WI38 (cell line): ENCODE results near the gene MTHFD2.

Experiments used
- H3K4me3 ChIP-seq: 2 replicates; pipeline ENCODE4 v1.5.1; 2011; ENCODE audit warnings: low read depth, mild to moderate bottlenecking, control low read depth, low read length
- TF ChIP-seq, protein P1 (sequence below): IDR thresholded peaks from 2 replicates; pipeline ENCODE4 v1.5.1; 2012; ENCODE audit warnings: low read depth, mild to moderate bottlenecking, control low read depth, low read length

Gene MTHFD2

DNA sequence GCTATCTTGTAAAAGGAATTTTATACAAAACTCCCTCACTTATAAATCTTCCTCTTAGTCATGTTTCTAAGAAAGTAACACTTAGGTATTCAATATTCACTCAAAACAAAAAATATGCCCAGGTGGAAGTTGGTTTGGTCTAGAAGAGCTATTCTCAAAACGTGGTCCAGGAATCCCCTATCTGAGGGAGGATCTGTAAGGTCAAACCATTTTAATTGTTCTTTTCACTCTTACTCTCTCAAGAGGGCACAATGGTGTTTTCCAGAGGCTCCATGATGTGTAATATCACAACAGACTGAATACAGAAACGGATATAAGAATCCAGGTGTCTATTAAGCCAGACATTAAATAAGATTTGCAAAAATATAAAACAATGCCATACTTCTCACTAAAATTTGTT lies 29.7 kb upstream of the MTHFD2 start:
- H3K4me3 ChIP-seq, result no peak overlapping the region
- TF ChIP-seq, protein P1, sequence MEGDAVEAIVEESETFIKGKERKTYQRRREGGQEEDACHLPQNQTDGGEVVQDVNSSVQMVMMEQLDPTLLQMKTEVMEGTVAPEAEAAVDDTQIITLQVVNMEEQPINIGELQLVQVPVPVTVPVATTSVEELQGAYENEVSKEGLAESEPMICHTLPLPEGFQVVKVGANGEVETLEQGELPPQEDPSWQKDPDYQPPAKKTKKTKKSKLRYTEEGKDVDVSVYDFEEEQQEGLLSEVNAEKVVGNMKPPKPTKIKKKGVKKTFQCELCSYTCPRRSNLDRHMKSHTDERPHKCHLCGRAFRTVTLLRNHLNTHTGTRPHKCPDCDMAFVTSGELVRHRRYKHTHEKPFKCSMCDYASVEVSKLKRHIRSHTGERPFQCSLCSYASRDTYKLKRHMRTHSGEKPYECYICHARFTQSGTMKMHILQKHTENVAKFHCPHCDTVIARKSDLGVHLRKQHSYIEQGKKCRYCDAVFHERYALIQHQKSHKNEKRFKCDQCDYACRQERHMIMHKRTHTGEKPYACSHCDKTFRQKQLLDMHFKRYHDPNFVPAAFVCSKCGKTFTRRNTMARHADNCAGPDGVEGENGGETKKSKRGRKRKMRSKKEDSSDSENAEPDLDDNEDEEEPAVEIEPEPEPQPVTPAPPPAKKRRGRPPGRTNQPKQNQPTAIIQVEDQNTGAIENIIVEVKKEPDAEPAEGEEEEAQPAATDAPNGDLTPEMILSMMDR, result no peak

DNA sequence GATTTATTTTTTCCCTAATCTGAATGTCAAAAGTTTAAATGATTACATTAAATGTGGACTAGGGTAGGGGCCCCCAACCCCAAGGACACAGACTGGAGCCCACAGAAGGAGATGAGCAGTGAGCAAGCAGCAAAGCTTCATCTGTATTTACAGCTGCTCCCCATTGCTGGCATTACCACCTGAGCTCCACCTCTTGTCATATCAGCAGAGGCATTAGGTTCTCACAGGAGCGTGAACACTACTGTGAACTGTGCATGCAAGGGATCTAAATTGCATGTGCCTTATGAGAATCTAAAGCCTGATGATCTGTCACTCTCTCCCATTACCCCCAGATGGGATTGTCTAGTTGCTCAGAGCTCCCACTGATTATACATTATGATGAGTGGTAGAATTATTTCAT lies 23.5 kb upstream of the MTHFD2 start:
- TF ChIP-seq, protein P1, result no peak

DNA sequence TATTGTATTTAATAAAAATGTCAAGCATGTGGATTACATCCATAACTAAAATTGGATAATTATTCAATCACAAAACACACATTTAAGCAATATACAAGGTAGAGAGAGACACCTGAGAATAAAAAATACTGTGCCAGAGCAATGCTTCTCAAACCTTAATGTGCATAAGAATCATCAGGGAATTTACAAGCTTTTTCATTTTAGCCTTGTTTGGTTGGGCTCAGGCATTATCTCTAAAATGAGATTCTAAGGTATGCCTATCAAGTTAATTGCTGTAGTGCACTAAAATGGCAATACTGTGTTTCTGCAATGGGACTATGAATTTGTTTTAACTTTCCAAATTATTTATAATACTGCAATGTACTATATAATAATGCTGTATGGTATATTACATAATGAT lies 20.7 kb upstream of the MTHFD2 start:
- TF ChIP-seq, protein P1, result no peak
- H3K4me3 ChIP-seq, result peak overlapping the region; percentile 92

More for the DNA sequence above, 23.5 kb upstream of the MTHFD2 start:
- H3K4me3 ChIP-seq, result no peak overlapping the region

DNA sequence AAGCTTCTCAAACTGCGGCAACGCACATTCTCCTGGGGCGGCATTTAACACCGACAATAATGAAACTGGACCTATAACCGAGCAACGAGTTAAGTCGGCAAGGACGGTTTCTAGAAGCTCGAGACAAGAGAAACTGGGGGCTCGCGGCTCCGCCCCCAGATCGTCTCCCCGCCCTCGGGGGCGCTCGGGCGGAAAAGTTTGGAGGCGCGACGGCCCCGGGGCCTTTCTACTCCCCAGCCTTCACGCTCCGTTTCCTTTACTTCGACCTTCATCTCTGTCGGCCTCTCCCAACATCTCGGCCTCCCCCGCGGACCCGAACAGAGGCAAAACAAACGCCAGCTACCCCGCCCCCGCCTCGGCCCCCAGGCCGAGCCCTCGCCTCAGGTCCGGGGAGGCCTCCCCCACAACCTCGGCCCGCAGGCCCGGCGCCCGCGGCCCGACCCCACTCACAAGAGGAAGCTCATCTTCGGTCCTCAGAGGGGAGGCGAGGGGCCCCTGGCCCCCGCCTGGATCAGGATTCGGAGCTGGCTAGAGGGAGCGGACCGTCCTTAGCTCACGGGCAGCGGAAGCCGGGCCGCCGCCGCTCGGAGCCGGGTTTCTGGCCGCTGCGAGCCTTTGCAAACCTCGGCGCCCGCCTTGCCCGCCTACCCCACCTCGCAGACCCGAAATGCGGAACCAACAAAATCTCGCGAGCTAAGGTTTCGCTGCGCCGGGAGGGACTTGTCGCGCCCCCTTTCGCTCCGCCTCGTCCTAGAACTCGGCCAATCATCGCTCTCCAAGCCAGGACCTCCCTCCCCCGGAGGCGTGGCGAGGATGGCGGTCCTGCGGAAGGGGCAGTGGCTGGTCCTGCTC lies 20.0 kb upstream of the MTHFD2 start, which contains the start of gene MOB1A:
Gene MOB1A (minus strand): TSS at position 669 of the 852 bp plus-strand sequence. CDS start 205 bp downstream, at position 464.
- H3K4me3 ChIP-seq, result peak within 1 kb of the TSS; percentile 92
- TF ChIP-seq, protein P1, result no peak

DNA sequence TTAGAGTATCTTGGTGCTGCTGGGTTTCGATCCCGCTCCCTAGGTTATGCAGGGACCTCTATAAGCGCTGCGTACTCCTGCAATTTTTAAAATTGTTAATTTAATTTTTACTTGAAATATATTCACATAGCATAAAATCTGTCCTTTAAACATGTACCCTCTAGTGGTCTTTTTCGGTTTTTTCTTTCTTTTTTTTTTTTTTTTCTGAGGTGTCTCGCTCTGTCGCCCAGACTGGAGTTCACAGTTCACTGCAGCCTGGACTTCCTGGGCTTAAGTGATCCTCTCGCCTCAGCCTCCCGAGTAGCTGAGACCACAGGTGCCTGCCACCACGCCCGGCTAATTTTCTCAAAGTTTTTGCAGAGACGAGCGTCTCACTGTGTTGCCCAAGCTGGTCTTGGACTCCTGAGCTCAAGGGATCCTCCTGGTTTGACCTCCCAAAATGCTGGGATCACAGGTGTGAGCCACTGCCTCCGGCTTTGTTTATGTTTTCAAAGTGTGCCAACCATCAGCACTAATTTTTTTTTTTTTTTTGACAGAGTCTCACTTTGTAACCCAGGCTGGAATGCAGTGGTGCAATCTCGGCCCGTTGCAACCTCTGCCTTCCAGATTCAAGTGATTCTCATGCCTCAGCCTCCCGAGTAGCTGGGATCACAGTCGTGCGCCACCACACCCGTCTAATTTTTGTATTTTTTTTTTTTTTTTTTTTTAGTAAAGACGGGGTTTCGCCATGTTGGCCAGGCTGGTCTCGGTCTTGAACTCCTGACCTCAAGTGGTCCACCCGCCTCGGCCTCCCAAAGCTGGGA lies 19.2 kb upstream of the MTHFD2 start:
- peak overlapping the region; percentile 92 for H3K4me3 ChIP-seq
- TF ChIP-seq, protein P1, result no peak

DNA sequence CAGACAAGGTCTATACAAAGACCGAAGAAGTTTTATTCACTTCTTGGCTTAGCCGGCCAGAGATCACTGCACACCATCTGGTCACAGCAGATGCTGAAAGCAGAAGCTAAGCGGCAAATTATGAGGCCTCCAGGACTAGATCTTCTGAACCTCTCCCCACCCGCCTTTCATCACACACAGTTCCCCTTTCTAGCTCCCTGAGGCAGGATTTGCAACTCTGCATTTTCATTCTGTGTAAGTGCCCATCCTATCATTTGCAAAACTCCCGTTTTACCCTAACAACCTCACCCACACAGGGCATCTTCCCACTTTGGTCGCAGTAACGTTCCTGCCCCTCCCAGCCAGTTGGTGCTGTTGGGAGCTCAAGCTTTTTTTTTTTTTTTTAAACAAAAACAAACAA lies 16.7 kb upstream of the MTHFD2 start:
- TF ChIP-seq, protein P1, result no peak
- no peak overlapping the region for H3K4me3 ChIP-seq

DNA sequence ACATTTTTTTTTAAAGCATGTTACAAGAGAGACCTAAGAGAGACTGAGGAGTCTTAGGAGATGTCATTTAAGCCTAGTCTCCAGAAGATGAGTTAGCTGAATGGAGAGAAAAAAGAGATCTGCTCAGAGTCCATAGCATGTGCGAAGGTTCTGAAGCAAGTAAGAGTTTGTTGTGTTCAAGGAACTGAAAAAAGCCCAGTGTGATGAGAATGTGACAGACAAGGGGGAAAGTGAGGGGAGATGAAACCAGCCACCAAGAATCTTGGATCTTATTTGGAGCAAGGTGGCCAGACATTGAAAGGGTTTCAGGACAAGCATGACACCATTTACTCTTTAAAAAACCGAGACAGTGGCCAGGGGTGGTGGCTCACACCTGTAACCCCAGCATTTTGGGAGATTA lies 14.5 kb upstream of the MTHFD2 start:
- TF ChIP-seq, protein P1, result no peak
- no peak overlapping the region for H3K4me3 ChIP-seq
